HCT116 (cell line): Measurements from ENCODE around the gene PAPPA2.

ENCODE experiments used
- CEBPB ChIP-seq: IDR thresholded peaks from 2 replicates; pipeline ENCODE4 v1.6.1; 2012; ENCODE audit warnings: low read depth
- EZH2 ChIP-seq: fragments of 200-600 bp; sonication (generic); IDR thresholded peaks from 2 replicates; pipeline ENCODE4 v1.6.1; 2017; ENCODE audit warnings: antibody characterized with exemption, mixed run types
- JUND ChIP-seq: IDR thresholded peaks from 2 replicates; pipeline ENCODE4 v1.6.1; 2012
- TCF7L2 ChIP-seq: IDR thresholded peaks from 2 replicates; pipeline ENCODE4 v1.7.0; 2011; ENCODE audit warnings: borderline replicate concordance, inconsistent platforms; ENCODE audit not compliant: insufficient read depth, insufficient read length; ENCODE audit errors: extremely low read depth
- YY1 ChIP-seq: IDR thresholded peaks from 2 replicates; pipeline ENCODE4 v1.6.1; 2011; ENCODE audit warnings: low read length, low read depth, moderate library complexity, mild to moderate bottlenecking; ENCODE audit not compliant: insufficient replicate concordance; ENCODE audit errors: extremely low read depth
- TF ChIP-seq, protein P1 (sequence below), 3 experiments: fragments of 200-600 bp in 1 of 3; sonication (generic) in 1 of 3; IDR thresholded peaks in 2 of 3; conservative IDR thresholded peaks in 1 of 3; 2 replicates each; pipeline ENCODE4 v1.5.1; 2012 to 2017; ENCODE audit warnings: low read depth in 2 of 3, low read length in 2 of 3, antibody characterized with exemption in 1 of 3, borderline replicate concordance in 1 of 3, control low read depth in 1 of 3, mild to moderate bottlenecking in 1 of 3, mixed read lengths in 1 of 3, mixed run types in 1 of 3, moderate library complexity in 1 of 3; ENCODE audit not compliant: insufficient read depth in 1 of 3
- TF ChIP-seq, protein P2 (sequence below): IDR thresholded peaks from 2 replicates; pipeline ENCODE4 v1.6.1; 2012; ENCODE audit warnings: low read depth
- TF ChIP-seq, protein P3 (sequence below): IDR thresholded peaks from 2 replicates; pipeline ENCODE4 v1.6.1; 2012

DNA sequence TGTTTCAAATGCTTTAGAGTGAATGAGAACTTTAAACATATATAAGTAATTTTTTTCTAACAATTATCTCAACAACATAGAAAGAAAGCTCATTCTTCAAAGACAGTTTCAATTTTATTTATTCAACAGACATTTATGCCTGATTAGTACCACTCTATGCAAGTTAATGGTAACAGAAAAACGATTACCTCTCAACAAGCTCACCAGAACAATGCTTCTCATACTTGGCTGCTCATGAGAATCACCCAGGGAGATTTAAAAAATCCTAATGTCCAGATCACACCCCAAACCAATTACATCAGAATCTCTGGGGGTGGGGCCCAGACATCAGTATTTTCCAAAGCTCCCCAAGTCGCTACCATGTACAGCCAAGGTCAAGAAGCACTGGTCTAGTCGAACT, 312.4 kb downstream of the PAPPA2 start:
- no peak for TF ChIP-seq EZH2
- no peak for TF ChIP-seq TCF7L2
- TF ChIP-seq, protein P1, sequence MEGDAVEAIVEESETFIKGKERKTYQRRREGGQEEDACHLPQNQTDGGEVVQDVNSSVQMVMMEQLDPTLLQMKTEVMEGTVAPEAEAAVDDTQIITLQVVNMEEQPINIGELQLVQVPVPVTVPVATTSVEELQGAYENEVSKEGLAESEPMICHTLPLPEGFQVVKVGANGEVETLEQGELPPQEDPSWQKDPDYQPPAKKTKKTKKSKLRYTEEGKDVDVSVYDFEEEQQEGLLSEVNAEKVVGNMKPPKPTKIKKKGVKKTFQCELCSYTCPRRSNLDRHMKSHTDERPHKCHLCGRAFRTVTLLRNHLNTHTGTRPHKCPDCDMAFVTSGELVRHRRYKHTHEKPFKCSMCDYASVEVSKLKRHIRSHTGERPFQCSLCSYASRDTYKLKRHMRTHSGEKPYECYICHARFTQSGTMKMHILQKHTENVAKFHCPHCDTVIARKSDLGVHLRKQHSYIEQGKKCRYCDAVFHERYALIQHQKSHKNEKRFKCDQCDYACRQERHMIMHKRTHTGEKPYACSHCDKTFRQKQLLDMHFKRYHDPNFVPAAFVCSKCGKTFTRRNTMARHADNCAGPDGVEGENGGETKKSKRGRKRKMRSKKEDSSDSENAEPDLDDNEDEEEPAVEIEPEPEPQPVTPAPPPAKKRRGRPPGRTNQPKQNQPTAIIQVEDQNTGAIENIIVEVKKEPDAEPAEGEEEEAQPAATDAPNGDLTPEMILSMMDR (IDR thresholded peaks at IDR 0.05 in 2 of 3, conservative IDR thresholded peaks at IDR 0.05 in 1 of 3; ENCODE audit: borderline replicate concordance in 1 of 3, insufficient read depth in 1 of 3, low read depth in 2 of 3, low read length in 2 of 3) = no peak
- TF ChIP-seq YY1 = no peak
- TF ChIP-seq, protein P2, sequence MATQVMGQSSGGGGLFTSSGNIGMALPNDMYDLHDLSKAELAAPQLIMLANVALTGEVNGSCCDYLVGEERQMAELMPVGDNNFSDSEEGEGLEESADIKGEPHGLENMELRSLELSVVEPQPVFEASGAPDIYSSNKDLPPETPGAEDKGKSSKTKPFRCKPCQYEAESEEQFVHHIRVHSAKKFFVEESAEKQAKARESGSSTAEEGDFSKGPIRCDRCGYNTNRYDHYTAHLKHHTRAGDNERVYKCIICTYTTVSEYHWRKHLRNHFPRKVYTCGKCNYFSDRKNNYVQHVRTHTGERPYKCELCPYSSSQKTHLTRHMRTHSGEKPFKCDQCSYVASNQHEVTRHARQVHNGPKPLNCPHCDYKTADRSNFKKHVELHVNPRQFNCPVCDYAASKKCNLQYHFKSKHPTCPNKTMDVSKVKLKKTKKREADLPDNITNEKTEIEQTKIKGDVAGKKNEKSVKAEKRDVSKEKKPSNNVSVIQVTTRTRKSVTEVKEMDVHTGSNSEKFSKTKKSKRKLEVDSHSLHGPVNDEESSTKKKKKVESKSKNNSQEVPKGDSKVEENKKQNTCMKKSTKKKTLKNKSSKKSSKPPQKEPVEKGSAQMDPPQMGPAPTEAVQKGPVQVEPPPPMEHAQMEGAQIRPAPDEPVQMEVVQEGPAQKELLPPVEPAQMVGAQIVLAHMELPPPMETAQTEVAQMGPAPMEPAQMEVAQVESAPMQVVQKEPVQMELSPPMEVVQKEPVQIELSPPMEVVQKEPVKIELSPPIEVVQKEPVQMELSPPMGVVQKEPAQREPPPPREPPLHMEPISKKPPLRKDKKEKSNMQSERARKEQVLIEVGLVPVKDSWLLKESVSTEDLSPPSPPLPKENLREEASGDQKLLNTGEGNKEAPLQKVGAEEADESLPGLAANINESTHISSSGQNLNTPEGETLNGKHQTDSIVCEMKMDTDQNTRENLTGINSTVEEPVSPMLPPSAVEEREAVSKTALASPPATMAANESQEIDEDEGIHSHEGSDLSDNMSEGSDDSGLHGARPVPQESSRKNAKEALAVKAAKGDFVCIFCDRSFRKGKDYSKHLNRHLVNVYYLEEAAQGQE = no peak
- no peak for TF ChIP-seq CEBPB
- TF ChIP-seq, protein P3, sequence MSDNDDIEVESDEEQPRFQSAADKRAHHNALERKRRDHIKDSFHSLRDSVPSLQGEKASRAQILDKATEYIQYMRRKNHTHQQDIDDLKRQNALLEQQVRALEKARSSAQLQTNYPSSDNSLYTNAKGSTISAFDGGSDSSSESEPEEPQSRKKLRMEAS = no peak
- TF ChIP-seq JUND = no peak
